ENCODE measurements around the gene SPECC1.
"Not testable (repeated sequence)": the region's sequence is repeated elsewhere in the genome, so short reads cannot be mapped to it uniquely, and the experiment has no call there.

Gene SPECC1

GRCh38 chr17:20244671-20245070 is 235.5 kb downstream of the SPECC1 start:
- no peak for DNase-seq

- DNase-seq: no peak
These were observed 237.5 kb downstream of the SPECC1 start for GRCh38 chr17:20246692-20247091.

- no peak for DNase-seq
These were observed 244.2 kb downstream of the SPECC1 start for GRCh38 chr17:20253323-20253722.

GRCh38 chr17:20254541-20254940 is 245.4 kb downstream of the SPECC1 start:
- no peak for DNase-seq

- DNase-seq: peak; percentile 74
These were observed 247.0 kb downstream of the SPECC1 start for GRCh38 chr17:20256144-20256543.

GRCh38 chr17:20257008-20257407 is 247.8 kb downstream of the SPECC1 start:
- no peak for DNase-seq

GRCh38 chr17:20257798-20258197 is 248.6 kb downstream of the SPECC1 start:
- no peak for DNase-seq

GRCh38 chr17:20259668-20260067 is 250.5 kb downstream of the SPECC1 start:
- DNase-seq: no peak

- DNase-seq: no peak
These were observed 251.1 kb downstream of the SPECC1 start for GRCh38 chr17:20260268-20260667.

- no peak for DNase-seq
These were observed 253.3 kb downstream of the SPECC1 start for GRCh38 chr17:20262226-20263114.

GRCh38 chr17:20263115-20263433 is 253.9 kb downstream of the SPECC1 start:
- not testable (repeated sequence) for DNase-seq

GRCh38 chr17:20263595-20263994 is 254.4 kb downstream of the SPECC1 start:
- peak; percentile 6 for DNase-seq

GRCh38 chr17:20264996-20265395 is 255.8 kb downstream of the SPECC1 start:
- no peak for DNase-seq

GRCh38 chr17:20266806-20267458 is 257.8 kb downstream of the SPECC1 start:
- DNase-seq: peak; percentile 53

- no peak for DNase-seq
These were observed 258.3 kb downstream of the SPECC1 start for GRCh38 chr17:20267459-20267842.

- no peak for DNase-seq
These were observed 261.2 kb downstream of the SPECC1 start for GRCh38 chr17:20270369-20270768.

GRCh38 chr17:20271011-20271610 is 262.0 kb downstream of the SPECC1 start:
- DNase-seq: no peak

GRCh38 chr17:20273741-20274500 is 264.8 kb downstream of the SPECC1 start:
- no peak for DNase-seq

GRCh38 chr17:20275653-20276052 is 266.5 kb downstream of the SPECC1 start:
- no peak for DNase-seq

GRCh38 chr17:20276421-20276820 is 267.3 kb downstream of the SPECC1 start:
- no peak for DNase-seq

- no peak for DNase-seq
These were observed 269.6 kb downstream of the SPECC1 start for GRCh38 chr17:20278805-20279204.

- no peak for DNase-seq
These were observed 270.5 kb downstream of the SPECC1 start for GRCh38 chr17:20279631-20280030.

GRCh38 chr17:20280051-20280450 is 270.9 kb downstream of the SPECC1 start:
- no peak for DNase-seq

Measured in NCI-H1436 (cell line).